DND-41 (cell line): ENCODE data around the gene CARMIL3.

Source experiments
- CTCF ChIP-seq: IDR thresholded peaks from 2 replicates; pipeline ENCODE4 v1.5.1; 2012; ENCODE audit warnings: borderline replicate concordance, low read length, moderate library complexity, mild to moderate bottlenecking; ENCODE audit not compliant: poor library complexity, severe bottlenecking; ENCODE audit errors: extremely low read depth
- EZH2 ChIP-seq: IDR thresholded peaks from 3 replicates; pipeline ENCODE4 v1.6.1; 2012; ENCODE audit warnings: borderline replicate concordance, low read depth, mild to moderate bottlenecking, moderate library complexity, low read length, inconsistent platforms; ENCODE audit not compliant: severe bottlenecking

- TF ChIP-seq CTCF (no peak), EZH2 (no peak)
These were observed 9.4 kb downstream of the CARMIL3 start for GRCh38 chr14:24060984-24061913.
